ENCODE data around the gene ANKS4B. TPM values are rescaled to one million over a fixed set of nuclear protein-coding genes. Genes with fewer than 3 reads are reported as not detected.

The ANKS4B gene
- polyA plus RNA-seq, 1 donor (not counting 4 experiments of a cell fraction or from before 2014, with no cell fraction given): not detected

DNA sequence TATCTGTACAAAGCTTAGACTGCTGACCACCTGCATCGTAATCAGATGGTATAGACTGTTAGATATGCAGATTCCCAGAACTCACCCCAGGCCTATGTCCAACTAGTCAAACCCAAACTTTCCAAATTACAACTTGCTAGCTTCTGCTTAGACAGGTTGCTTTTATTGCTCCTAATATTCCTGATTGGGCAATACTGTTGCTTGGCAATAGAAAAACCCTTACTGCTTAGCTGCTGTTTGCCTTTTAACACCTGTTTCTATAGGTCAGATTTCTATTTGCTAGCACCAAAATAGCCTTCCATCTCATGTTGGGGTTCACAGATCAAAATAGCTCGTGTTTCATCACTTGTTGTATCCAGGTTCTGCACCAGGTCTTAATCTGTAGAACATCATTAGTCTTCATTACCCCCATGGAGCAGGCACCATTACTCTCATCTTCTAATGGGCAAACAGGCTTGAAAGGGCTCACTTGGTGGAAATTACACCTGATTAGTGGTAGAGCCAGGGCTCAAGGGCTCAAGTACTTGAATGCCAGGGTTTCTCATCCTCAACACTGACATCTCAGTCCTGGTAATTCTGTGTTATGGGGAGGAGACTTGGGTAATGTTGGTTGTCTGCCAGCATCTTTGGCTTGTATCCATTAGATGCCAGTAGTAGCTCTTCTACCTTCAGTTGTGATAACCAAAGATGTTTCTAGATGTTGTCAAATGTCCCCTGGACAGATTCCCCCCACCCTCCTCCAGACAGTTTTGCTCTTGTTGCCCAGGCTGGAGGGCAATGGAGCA lies 24.9 kb upstream of the ANKS4B start:
- TF ChIP-seq, protein P1, sequence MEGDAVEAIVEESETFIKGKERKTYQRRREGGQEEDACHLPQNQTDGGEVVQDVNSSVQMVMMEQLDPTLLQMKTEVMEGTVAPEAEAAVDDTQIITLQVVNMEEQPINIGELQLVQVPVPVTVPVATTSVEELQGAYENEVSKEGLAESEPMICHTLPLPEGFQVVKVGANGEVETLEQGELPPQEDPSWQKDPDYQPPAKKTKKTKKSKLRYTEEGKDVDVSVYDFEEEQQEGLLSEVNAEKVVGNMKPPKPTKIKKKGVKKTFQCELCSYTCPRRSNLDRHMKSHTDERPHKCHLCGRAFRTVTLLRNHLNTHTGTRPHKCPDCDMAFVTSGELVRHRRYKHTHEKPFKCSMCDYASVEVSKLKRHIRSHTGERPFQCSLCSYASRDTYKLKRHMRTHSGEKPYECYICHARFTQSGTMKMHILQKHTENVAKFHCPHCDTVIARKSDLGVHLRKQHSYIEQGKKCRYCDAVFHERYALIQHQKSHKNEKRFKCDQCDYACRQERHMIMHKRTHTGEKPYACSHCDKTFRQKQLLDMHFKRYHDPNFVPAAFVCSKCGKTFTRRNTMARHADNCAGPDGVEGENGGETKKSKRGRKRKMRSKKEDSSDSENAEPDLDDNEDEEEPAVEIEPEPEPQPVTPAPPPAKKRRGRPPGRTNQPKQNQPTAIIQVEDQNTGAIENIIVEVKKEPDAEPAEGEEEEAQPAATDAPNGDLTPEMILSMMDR (optimal IDR thresholded peaks at IDR 0.05 in 1 of 3, IDR thresholded peaks at IDR 0.05 in 1 of 3, conservative IDR thresholded peaks at IDR 0.05 in 1 of 3; ENCODE audit: extremely low read depth in 1 of 3, insufficient read depth in 2 of 3, low read length in 3 of 3): no peak
- TF ChIP-seq EZH2 (IDR thresholded peaks at IDR 0.05; ENCODE audit: low read length): no peak
- H3K9ac ChIP-seq (ENCODE audit: control insufficient read depth, extremely low read depth, insufficient read depth, low read length): no peak overlapping the region

DNA sequence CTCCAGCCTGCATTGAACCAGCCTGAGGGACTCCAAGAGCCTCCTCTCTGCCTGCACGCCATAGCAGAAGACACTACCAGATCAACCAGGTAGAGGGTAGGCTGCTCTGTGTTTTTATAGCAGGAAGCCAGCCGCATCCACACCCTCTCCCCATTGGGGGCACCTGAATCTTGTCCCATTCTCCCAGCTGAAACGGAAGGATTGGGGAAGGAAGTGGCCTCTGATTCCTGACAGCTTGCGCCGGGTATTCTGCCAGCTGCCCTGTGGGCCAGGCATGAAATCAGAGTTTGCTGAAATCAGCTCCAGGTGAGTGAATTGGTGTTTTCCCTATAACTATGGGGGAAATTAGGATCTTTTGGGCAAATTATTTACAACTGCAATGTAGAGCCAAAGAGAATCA lies 22.0 kb upstream of the ANKS4B start, which contains the start of gene ZP2:
ZP2 (minus strand) TSS at position 89 of the 400 bp plus-strand sequence; CDS start at position 62, 27 bp downstream.
- dilution Hi-C loops (cut with MboI; ENCODE audit: extremely low pct_ligation_motif_present, low sequenced_read_pairs): no loop called here
- no peak within 1 kb of the TSS for H3K27ac ChIP-seq (ENCODE audit: control insufficient read depth, insufficient read depth, low read length)
- FAIRE-seq: no peak

More for the DNA sequence above, 24.9 kb upstream of the ANKS4B start:
- FAIRE-seq (no peak), DNase-seq (ENCODE audit: low read depth, low spot score) (no peak)
- Histone ChIP-seq H3K9me3 (ENCODE audit: control insufficient read depth, low read depth, low read length) (no peaks in the 10 kb centered on the region), H3K27ac (ENCODE audit: control insufficient read depth, insufficient read depth, low read length) (no peak overlapping the region), H3K79me2 (ENCODE audit: control insufficient read depth, insufficient read depth, low read length) (no peaks in the 10 kb centered on the region), H2AFZ (ENCODE audit: control insufficient read depth, low read length) (no peak overlapping the region), H3K4me2 (ENCODE audit: control insufficient read depth, extremely low read depth, insufficient read depth, low read depth, low read length) (no peak overlapping the region), H3K27me3 (ENCODE audit: control insufficient read depth, extremely low read depth, insufficient read depth, low read length) (no peaks in the 10 kb centered on the region), H3K36me3 (ENCODE audit: control insufficient read depth in 2 of 2, extremely low read depth in 1 of 2, insufficient read depth in 2 of 2, low read length in 2 of 2) (no peaks in the 10 kb centered on the region), H4K20me1 (ENCODE audit: control insufficient read depth, extremely low read depth, insufficient read depth, low read length) (no peaks in the 10 kb centered on the region), H3K4me1 (ENCODE audit: control insufficient read depth, extremely low read depth, insufficient read depth, low read length) (no peaks in the 10 kb centered on the region), H3K4me3 (ENCODE audit: control insufficient read depth in 2 of 3, extremely low read depth in 1 of 3, insufficient read depth in 2 of 3, low read depth in 1 of 3, low read length in 3 of 3) (no peak overlapping the region), H3K9me1 (ENCODE audit: control insufficient read depth, extremely low read depth, insufficient read depth, low read length) (no peaks in the 10 kb centered on the region)
- dilution Hi-C loops (cut with MboI; ENCODE audit: extremely low pct_ligation_motif_present, low sequenced_read_pairs): no loop called here

More for the DNA sequence above, 22.0 kb upstream of the ANKS4B start, which contains the start of gene ZP2:
- H3K27me3 ChIP-seq (ENCODE audit: control insufficient read depth, extremely low read depth, insufficient read depth, low read length): no peaks in the 10 kb centered on the region
- H3K4me2 ChIP-seq (ENCODE audit: control insufficient read depth, extremely low read depth, insufficient read depth, low read depth, low read length): no peak within 1 kb of the TSS
- DNase-seq (ENCODE audit: low read depth, low spot score): no peak
- H3K9ac ChIP-seq (ENCODE audit: control insufficient read depth, extremely low read depth, insufficient read depth, low read length): no peak within 1 kb of the TSS
- H4K20me1 ChIP-seq (ENCODE audit: control insufficient read depth, extremely low read depth, insufficient read depth, low read length): no peaks in the 10 kb centered on the region
- no peak within 1 kb of the TSS for H2AFZ ChIP-seq (ENCODE audit: control insufficient read depth, low read length)
- no peaks in the 10 kb centered on the region for H3K4me1 ChIP-seq (ENCODE audit: control insufficient read depth, extremely low read depth, insufficient read depth, low read length)
- no peaks in the 10 kb centered on the region for H3K9me1 ChIP-seq (ENCODE audit: control insufficient read depth, extremely low read depth, insufficient read depth, low read length)
- no peak for TF ChIP-seq EZH2 (IDR thresholded peaks at IDR 0.05; ENCODE audit: low read length)
- TF ChIP-seq, protein P1 (optimal IDR thresholded peaks at IDR 0.05 in 1 of 3, IDR thresholded peaks at IDR 0.05 in 1 of 3, conservative IDR thresholded peaks at IDR 0.05 in 1 of 3; ENCODE audit: extremely low read depth in 1 of 3, insufficient read depth in 2 of 3, low read length in 3 of 3): no peak
- no peaks in the 10 kb centered on the region for H3K9me3 ChIP-seq (ENCODE audit: control insufficient read depth, low read depth, low read length)
- no peaks in the 10 kb centered on the region for H3K79me2 ChIP-seq (ENCODE audit: control insufficient read depth, insufficient read depth, low read length)
- H3K4me3 ChIP-seq (ENCODE audit: control insufficient read depth in 2 of 3, extremely low read depth in 1 of 3, insufficient read depth in 2 of 3, low read depth in 1 of 3, low read length in 3 of 3): no peak within 1 kb of the TSS
- no peaks in the 10 kb centered on the region for H3K36me3 ChIP-seq (ENCODE audit: control insufficient read depth in 2 of 2, extremely low read depth in 1 of 2, insufficient read depth in 2 of 2, low read length in 2 of 2)

All from keratinocyte (primary cell).